ENCODE results near the gene SLC7A7. TPM values are rescaled to one million over a fixed set of nuclear protein-coding genes. Genes with fewer than 3 reads are reported as not detected.
"Not testable (repeated sequence)": the region's sequence is repeated elsewhere in the genome, so short reads cannot be mapped to it uniquely, and the experiment has no call there.

Gene SLC7A7
- total RNA-seq, 1 experiment from 2014 or later, result 8.7 TPM

DNA sequence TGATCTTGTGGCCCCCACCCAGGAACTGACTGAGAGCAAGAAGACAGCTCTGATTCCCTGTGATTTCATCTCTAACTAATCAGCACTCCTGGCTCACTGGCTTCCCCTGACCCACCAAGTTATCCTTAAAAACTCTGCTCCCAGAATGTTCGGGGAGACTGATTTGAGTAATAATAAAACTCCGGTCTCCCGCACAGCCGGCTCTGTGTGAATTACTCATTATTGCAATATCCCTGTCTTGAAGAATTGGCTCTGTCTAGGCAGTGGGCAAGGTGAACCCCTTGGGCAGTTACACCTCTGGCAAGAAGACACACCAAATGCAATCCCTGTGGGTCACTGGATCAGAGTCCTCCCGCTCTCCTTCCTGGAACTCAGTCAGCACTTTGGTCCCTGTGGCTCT lies 21.3 kb downstream of the SLC7A7 start:
- TF ChIP-seq, protein P1, sequence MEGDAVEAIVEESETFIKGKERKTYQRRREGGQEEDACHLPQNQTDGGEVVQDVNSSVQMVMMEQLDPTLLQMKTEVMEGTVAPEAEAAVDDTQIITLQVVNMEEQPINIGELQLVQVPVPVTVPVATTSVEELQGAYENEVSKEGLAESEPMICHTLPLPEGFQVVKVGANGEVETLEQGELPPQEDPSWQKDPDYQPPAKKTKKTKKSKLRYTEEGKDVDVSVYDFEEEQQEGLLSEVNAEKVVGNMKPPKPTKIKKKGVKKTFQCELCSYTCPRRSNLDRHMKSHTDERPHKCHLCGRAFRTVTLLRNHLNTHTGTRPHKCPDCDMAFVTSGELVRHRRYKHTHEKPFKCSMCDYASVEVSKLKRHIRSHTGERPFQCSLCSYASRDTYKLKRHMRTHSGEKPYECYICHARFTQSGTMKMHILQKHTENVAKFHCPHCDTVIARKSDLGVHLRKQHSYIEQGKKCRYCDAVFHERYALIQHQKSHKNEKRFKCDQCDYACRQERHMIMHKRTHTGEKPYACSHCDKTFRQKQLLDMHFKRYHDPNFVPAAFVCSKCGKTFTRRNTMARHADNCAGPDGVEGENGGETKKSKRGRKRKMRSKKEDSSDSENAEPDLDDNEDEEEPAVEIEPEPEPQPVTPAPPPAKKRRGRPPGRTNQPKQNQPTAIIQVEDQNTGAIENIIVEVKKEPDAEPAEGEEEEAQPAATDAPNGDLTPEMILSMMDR (IDR thresholded peaks at IDR 0.05; ENCODE audit: unreplicated experiment), result no peak
- Mint-ChIP-seq H3K27me3 (ENCODE audit: unreplicated experiment) (no peaks in the 10 kb centered on the region), H3K4me1 (ENCODE audit: low read depth, unreplicated experiment) (peaks cover 8% of the 10 kb centered on the region), H3K9me3 (ENCODE audit: low read depth, unreplicated experiment) (no peaks in the 10 kb centered on the region), H3K27ac (ENCODE audit: unreplicated experiment) (no peak overlapping the region), H3K4me3 (ENCODE audit: low read depth, unreplicated experiment) (no peak overlapping the region), H3K36me3 (ENCODE audit: insufficient read depth, unreplicated experiment) (no peaks in the 10 kb centered on the region)
- CTCF ChIA-PET, result no interaction called here
- DNase-seq, result no peak
- no TSS peak for BruUV-seq (replicated peaks)
- intact Hi-C loops (cut with micrococcal nuclease; ENCODE audit: unreplicated experiment), result no loop called here

DNA sequence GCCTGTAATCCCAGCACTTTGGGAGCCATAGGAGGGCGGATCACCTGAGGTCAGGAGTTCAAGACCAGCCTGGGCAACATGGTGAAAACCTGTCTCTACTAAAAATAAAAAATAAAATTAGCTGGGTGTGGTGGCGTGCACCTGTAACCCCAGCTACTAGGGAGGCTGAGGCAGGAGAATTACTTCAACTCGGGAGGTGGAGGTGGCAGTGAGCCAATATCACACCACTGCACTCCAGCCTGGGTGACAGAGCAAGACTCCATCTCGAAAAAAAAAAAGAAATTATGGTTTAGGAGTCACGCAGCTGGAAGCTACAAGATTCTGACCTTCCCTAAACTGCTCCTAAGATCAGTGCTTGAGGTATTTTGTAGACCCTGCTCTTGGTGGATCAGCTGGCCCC lies 21.7 kb downstream of the SLC7A7 start:
- H3K4me3 Mint-ChIP-seq (ENCODE audit: low read depth, unreplicated experiment); H3K27me3 Mint-ChIP-seq (ENCODE audit: unreplicated experiment); intact Hi-C loops (cut with micrococcal nuclease; ENCODE audit: unreplicated experiment); H3K27ac Mint-ChIP-seq (ENCODE audit: unreplicated experiment); DNase-seq; H3K9me3 Mint-ChIP-seq (ENCODE audit: low read depth, unreplicated experiment); CTCF ChIA-PET; H3K36me3 Mint-ChIP-seq (ENCODE audit: insufficient read depth, unreplicated experiment); BruUV-seq (replicated peaks): not testable (repeated sequence)
- peaks cover 12% of the 10 kb centered on the region for H3K4me1 Mint-ChIP-seq (ENCODE audit: low read depth, unreplicated experiment)

DNA sequence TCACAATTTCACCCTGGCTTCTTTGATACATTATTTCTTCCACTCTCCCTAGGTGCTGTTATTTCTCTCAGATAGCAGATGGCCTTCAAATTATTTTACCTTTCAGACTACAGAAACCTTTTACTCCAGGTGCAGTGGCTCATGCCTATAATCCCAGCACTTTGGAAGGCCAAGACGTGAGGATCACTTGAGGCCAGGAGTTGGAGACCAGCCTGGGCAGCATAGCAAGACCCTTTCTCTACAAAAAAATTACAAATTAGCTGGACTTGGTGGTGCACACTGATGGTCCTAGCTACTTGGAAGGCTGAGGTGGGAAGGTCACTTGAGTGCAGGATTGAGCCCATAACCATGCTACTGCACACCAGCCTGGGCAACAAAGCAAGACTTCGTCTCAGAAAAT lies 23.1 kb downstream of the SLC7A7 start:
- no peaks in the 10 kb centered on the region for H3K9me3 Mint-ChIP-seq (ENCODE audit: low read depth, unreplicated experiment)
- peaks cover 12% of the 10 kb centered on the region for H3K4me1 Mint-ChIP-seq (ENCODE audit: low read depth, unreplicated experiment)
- BruUV-seq (replicated peaks), result no TSS peak
- no peaks in the 10 kb centered on the region for H3K36me3 Mint-ChIP-seq (ENCODE audit: insufficient read depth, unreplicated experiment)
- TF ChIP-seq, protein P1 (IDR thresholded peaks at IDR 0.05; ENCODE audit: unreplicated experiment), result no peak
- no peaks in the 10 kb centered on the region for H3K27me3 Mint-ChIP-seq (ENCODE audit: unreplicated experiment)
- intact Hi-C loops (cut with micrococcal nuclease; ENCODE audit: unreplicated experiment), result no loop called here
- CTCF ChIA-PET, result no interaction called here
- no peak for DNase-seq
- no peak overlapping the region for H3K27ac Mint-ChIP-seq (ENCODE audit: unreplicated experiment)
- no peak overlapping the region for H3K4me3 Mint-ChIP-seq (ENCODE audit: low read depth, unreplicated experiment)

DNA sequence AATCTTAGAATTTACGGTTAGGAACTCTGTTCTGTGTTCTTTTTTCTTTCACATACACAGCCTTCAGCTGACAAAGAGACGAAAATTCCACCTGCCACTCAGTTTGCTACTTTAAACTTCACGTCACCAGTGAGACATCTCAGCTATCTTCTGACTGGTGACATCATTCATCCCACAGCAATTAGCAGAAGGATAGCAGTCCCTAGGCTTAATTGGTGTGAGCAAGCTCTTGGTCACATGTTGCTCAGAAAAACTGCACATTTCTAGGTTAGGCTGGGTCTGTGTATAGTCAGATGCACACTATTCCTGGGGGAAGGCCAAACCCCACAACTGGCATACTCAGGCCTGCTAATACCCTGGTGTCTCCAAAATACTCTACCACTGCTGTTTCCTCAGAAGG lies 23.9 kb downstream of the SLC7A7 start:
- no peak for DNase-seq
- CTCF ChIA-PET, result interaction anchor here (0.6 to 1.0 kb wide), 2 partner anchors 31 to 48 kb away, joined by 3 to 9 read pairs; no protein-coding TSS in a partner anchor
- H3K27ac Mint-ChIP-seq (ENCODE audit: unreplicated experiment), result no peak overlapping the region

DNA sequence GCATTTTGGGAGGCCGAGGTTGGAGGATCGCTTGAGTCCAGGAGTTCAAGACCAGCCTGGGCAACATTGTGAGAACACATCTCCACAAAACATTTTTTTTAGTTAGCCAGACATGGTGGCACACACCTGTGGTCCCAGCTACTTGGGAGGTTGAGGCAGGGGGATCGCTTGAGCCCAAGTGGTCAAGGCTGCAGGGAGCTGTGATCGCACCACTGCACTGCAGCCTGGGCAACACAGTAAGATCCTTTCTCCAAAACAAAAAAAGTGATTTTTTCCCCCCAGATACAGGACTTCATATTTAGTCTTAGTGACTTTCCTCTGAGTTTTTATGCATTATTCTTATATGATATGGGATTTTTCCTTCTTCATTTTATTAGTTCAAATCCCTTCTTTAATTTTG lies 28.6 kb downstream of the SLC7A7 start:
- no TSS peak for BruUV-seq (replicated peaks)
- CTCF ChIA-PET, result interaction anchor here (0.6 kb wide), 1 partner anchor 64 kb away, joined by 5 read pairs; no protein-coding TSS in a partner anchor
- Mint-ChIP-seq H3K27ac (ENCODE audit: unreplicated experiment) (no peak overlapping the region), H3K9me3 (ENCODE audit: low read depth, unreplicated experiment) (no peaks in the 10 kb centered on the region), H3K4me1 (ENCODE audit: low read depth, unreplicated experiment) (peaks cover 16% of the 10 kb centered on the region), H3K36me3 (ENCODE audit: insufficient read depth, unreplicated experiment) (no peaks in the 10 kb centered on the region), H3K27me3 (ENCODE audit: unreplicated experiment) (no peaks in the 10 kb centered on the region), H3K4me3 (ENCODE audit: low read depth, unreplicated experiment) (no peak overlapping the region)
- no peak for DNase-seq
- intact Hi-C loops (cut with micrococcal nuclease; ENCODE audit: unreplicated experiment), result no loop called here
- TF ChIP-seq, protein P1 (IDR thresholded peaks at IDR 0.05; ENCODE audit: unreplicated experiment), result no peak

More for the DNA sequence above, 23.9 kb downstream of the SLC7A7 start:
- BruUV-seq (replicated peaks), result no TSS peak
- Mint-ChIP-seq H3K4me1 (ENCODE audit: low read depth, unreplicated experiment) (peaks cover 12% of the 10 kb centered on the region), H3K36me3 (ENCODE audit: insufficient read depth, unreplicated experiment) (no peaks in the 10 kb centered on the region), H3K9me3 (ENCODE audit: low read depth, unreplicated experiment) (no peaks in the 10 kb centered on the region), H3K4me3 (ENCODE audit: low read depth, unreplicated experiment) (no peak overlapping the region), H3K27me3 (ENCODE audit: unreplicated experiment) (no peaks in the 10 kb centered on the region)
- TF ChIP-seq, protein P1 (IDR thresholded peaks at IDR 0.05; ENCODE audit: unreplicated experiment), result no peak
- intact Hi-C loops (cut with micrococcal nuclease; ENCODE audit: unreplicated experiment), result no loop called here
